SK-N-SH (cell line): ENCODE measurements around the gene TRRAP.

Experiments used
- EP300 ChIP-seq, 2 experiments: IDR thresholded peaks; 2 replicates each; pipeline versions ENCODE4 v1.4.0 to v1.6.1; 2012; ENCODE audit warnings: borderline replicate concordance in 1 of 2, low read depth in 1 of 2, low read length in 1 of 2
- FOSL2 ChIP-seq: IDR thresholded peaks from 2 replicates; pipeline ENCODE4 v1.4.0; 2012; ENCODE audit warnings: low read depth, mild to moderate bottlenecking, moderate library complexity, borderline replicate concordance
- GABPA ChIP-seq: IDR thresholded peaks from 2 replicates; pipeline ENCODE4 v1.4.0; 2012; ENCODE audit warnings: low read depth, mild to moderate bottlenecking
- GATA2 ChIP-seq: sonication (generic); formaldehyde crosslinking; IDR thresholded peaks from 2 replicates; pipeline ENCODE4 v1.5.0; 2020; ENCODE audit warnings: mild to moderate bottlenecking, missing genetic modification reagents
- RAD21 ChIP-seq: IDR thresholded peaks from 2 replicates; pipeline ENCODE4 v1.6.1; 2012; ENCODE audit warnings: mild to moderate bottlenecking, low read length
- RCOR1 ChIP-seq: fragments of 150-350 bp; IDR thresholded peaks from 2 replicates; pipeline ENCODE4 v1.6.1; 2017; ENCODE audit warnings: antibody characterized with exemption, low read length
- RFX5 ChIP-seq: IDR thresholded peaks from 2 replicates; pipeline ENCODE4 v1.6.1; 2012; ENCODE audit warnings: mild to moderate bottlenecking, improper control_type of control experiment, low read length
- TF ChIP-seq, protein P1 (sequence below): fragments of 200-600 bp; sonication (generic); IDR thresholded peaks from 2 replicates; pipeline ENCODE4 v1.6.1; 2017; ENCODE audit warnings: antibody characterized with exemption, mild to moderate bottlenecking, moderate library complexity
- TF ChIP-seq, protein P2 (sequence below): IDR thresholded peaks from 2 replicates; pipeline ENCODE4 v1.4.0; 2012; ENCODE audit warnings: low read depth, borderline replicate concordance

DNA sequence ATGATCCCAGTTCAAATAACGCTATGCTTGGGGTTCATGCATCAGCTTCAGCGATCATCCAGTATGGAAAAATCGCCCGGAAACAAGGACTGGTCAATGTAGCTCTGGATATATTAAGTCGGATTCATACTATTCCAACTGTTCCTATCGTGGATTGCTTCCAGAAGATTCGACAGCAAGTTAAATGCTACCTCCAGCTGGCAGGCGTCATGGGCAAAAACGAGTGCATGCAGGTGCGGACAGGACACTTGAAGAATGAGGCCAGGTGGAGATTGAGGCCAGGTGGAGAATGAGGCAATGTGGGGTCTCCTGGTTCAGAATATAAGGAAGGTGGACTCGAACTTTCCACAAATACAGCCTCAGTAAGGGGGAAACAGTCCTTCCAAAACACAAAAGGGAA, 105.8 kb downstream of the TRRAP start:
- TF ChIP-seq, protein P1, sequence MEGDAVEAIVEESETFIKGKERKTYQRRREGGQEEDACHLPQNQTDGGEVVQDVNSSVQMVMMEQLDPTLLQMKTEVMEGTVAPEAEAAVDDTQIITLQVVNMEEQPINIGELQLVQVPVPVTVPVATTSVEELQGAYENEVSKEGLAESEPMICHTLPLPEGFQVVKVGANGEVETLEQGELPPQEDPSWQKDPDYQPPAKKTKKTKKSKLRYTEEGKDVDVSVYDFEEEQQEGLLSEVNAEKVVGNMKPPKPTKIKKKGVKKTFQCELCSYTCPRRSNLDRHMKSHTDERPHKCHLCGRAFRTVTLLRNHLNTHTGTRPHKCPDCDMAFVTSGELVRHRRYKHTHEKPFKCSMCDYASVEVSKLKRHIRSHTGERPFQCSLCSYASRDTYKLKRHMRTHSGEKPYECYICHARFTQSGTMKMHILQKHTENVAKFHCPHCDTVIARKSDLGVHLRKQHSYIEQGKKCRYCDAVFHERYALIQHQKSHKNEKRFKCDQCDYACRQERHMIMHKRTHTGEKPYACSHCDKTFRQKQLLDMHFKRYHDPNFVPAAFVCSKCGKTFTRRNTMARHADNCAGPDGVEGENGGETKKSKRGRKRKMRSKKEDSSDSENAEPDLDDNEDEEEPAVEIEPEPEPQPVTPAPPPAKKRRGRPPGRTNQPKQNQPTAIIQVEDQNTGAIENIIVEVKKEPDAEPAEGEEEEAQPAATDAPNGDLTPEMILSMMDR = no peak
- TF ChIP-seq RFX5 (no peak), GABPA (no peak), RAD21 (no peak), FOSL2 (no peak), GATA2 (CRISPR knock-in tag) (no peak), EP300 (IDR thresholded peaks at IDR 0.05; ENCODE audit: borderline replicate concordance in 1 of 2, low read depth in 1 of 2, low read length in 1 of 2) (no peak), RCOR1 (no peak)
- TF ChIP-seq, protein P2, sequence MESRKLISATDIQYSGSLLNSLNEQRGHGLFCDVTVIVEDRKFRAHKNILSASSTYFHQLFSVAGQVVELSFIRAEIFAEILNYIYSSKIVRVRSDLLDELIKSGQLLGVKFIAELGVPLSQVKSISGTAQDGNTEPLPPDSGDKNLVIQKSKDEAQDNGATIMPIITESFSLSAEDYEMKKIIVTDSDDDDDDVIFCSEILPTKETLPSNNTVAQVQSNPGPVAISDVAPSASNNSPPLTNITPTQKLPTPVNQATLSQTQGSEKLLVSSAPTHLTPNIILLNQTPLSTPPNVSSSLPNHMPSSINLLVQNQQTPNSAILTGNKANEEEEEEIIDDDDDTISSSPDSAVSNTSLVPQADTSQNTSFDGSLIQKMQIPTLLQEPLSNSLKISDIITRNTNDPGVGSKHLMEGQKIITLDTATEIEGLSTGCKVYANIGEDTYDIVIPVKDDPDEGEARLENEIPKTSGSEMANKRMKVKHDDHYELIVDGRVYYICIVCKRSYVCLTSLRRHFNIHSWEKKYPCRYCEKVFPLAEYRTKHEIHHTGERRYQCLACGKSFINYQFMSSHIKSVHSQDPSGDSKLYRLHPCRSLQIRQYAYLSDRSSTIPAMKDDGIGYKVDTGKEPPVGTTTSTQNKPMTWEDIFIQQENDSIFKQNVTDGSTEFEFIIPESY = no peak
